A673 (cell line): Measurements from ENCODE around the gene PLXNA1. TPM values are rescaled to one million over a fixed set of nuclear protein-coding genes. Genes with fewer than 3 reads are reported as not detected.

Experiments
- Bru-seq: library from RNA; stranded (reverse); fragments of 400-500 nt; gene quantifications from one replicate; lab custom pipeline; 2021; lab: Mats Ljungman, UMichigan
- BruChase-seq, 2 experiments: library from RNA; stranded (reverse); fragments of 400-500 nt; gene quantifications; one replicate each; lab custom pipeline; 2021; lab: Mats Ljungman, UMichigan
- BruUV-seq: library from RNA; stranded (reverse); fragments of 400-500 nt; replicated peaks from 2 replicates; lab custom pipeline; 2021; lab: Mats Ljungman, UMichigan
- CTCF ChIA-PET: fragments of 300-600 bp; sonication (Branson Sonifier 250); formaldehyde crosslinking; loops from one replicate; lab custom pipeline; 2022; ENCODE audit warnings: antibody characterized with exemption; lab: Charles Lee
- POLR2A ChIA-PET: fragments of 300-600 bp; sonication (Branson Sonifier 250); formaldehyde crosslinking; loops from one replicate; lab custom pipeline; 2022; ENCODE audit warnings: antibody characterized with exemption; ENCODE audit not compliant: low non-redundant PET; lab: Charles Lee
- DNase-seq: peaks from one replicate; pipeline ENCODE4 v3.0.0-alpha.2; 2015; ENCODE audit warnings: low spot score
- H3K27ac ChIP-seq: fragments of 200-600 bp; sonication (generic); 2 replicates; pipeline ENCODE4 v1.5.1; 2016; ENCODE audit warnings: mixed run types, low read depth, mild to moderate bottlenecking, mixed read lengths, antibody characterized with exemption, low read length; ENCODE audit not compliant: poor library complexity, severe bottlenecking
- H3K27me3 ChIP-seq: fragments of 200-600 bp; sonication (generic); replicated peaks from 2 replicates; pipeline ENCODE4 v1.6.1; 2017; ENCODE audit warnings: mixed run types, low read depth, mild to moderate bottlenecking, mixed read lengths, antibody characterized with exemption, low read length; ENCODE audit not compliant: insufficient read depth, poor library complexity
- H3K36me3 ChIP-seq: fragments of 200-600 bp; sonication (generic); 2 replicates; pipeline ENCODE4 v1.6.1; 2016; ENCODE audit warnings: mixed run types, mild to moderate bottlenecking, mixed read lengths, antibody characterized with exemption, low read length; ENCODE audit not compliant: insufficient read depth, poor library complexity, severe bottlenecking
- H3K4me1 ChIP-seq: fragments of 200-600 bp; sonication (generic); 2 replicates; pipeline ENCODE4 v1.6.1; 2017; ENCODE audit warnings: mixed run types, mild to moderate bottlenecking, mixed read lengths, antibody characterized with exemption, low read length; ENCODE audit not compliant: insufficient read depth, poor library complexity, severe bottlenecking
- H3K4me3 ChIP-seq: fragments of 200-600 bp; sonication (generic); 2 replicates; pipeline ENCODE4 v1.5.1; 2016; ENCODE audit warnings: low read depth, mixed run types, mild to moderate bottlenecking, mixed read lengths, low read length; ENCODE audit not compliant: poor library complexity, severe bottlenecking
- H3K9me3 ChIP-seq: fragments of 200-600 bp; sonication (generic); 2 replicates; pipeline ENCODE4 v1.6.1; 2016; ENCODE audit warnings: mixed run types, low read depth, mild to moderate bottlenecking, mixed read lengths, antibody characterized with exemption, low read length; ENCODE audit not compliant: poor library complexity, severe bottlenecking
- CTCF ChIP-seq: fragments of 300-800, 200-600 bp; sonication (generic); conservative IDR thresholded peaks from 2 replicates; pipeline ENCODE4 v1.5.1; 2017; ENCODE audit warnings: low read depth, mild to moderate bottlenecking, antibody characterized with exemption, low read length, moderate library complexity, mixed read lengths
- EZH2 ChIP-seq: fragments of 200-600 bp; sonication (generic); IDR thresholded peaks from 2 replicates; pipeline ENCODE4 v1.6.1; 2017; ENCODE audit warnings: borderline replicate concordance, low read depth, mild to moderate bottlenecking, mixed read lengths, antibody characterized with exemption, low read length; ENCODE audit not compliant: poor library complexity, severe bottlenecking
- intact Hi-C: fragments of 100-400 bp; cut with micrococcal nuclease; formaldehyde crosslinking; loops from one replicate; pipeline ENCODE4 v1.10.0; 2022; ENCODE audit not compliant: unreplicated experiment
- long read RNA-seq: library from polyadenylated mRNA; stranded (forward); transcript quantifications from one replicate; pipeline ENCODE4 v2.0.0, GENCODE V29; 2022
- total RNA-seq: library from RNA; stranded (reverse); gene quantifications from 2 replicates; pipeline ENCODE4 v1.2.3, GENCODE V29; 2021

The PLXNA1 gene
- total RNA-seq (33.6 and 38.4 TPM in 2 replicates), Bru-seq, nascent RNA (percentile 51 among the genes with signal in this experiment), BruChase-seq, experiment 1, labeled RNA remaining after a 2-hour chase (percentile 65 among the genes with signal in this experiment), BruChase-seq, experiment 2, labeled RNA remaining after a 6-hour chase (percentile 77 among the genes with signal in this experiment)
- long read RNA-seq, full-length matches to known transcripts: 1 of 65 reads
- long read RNA-seq, partial matches to known transcripts: 60 of 65 reads
- long read RNA-seq, other reads (novel, unspliced or antisense): 4 of 65 reads

- POLR2A ChIA-PET: no interaction called here
Measured at GRCh38 chr3:126982471-126983175, at the start of gene PLXNA1. Gene PLXNA1, plus strand, starts transcription at chr3:126983115. Its CDS starts 5,479 bp downstream, at chr3:126988594.

GRCh38 chr3:126934031-126934531 is 48.8 kb upstream of the PLXNA1 start:
- H3K27me3 ChIP-seq: no peaks in the 10 kb centered on the region
- intact Hi-C loops: no loop called here
- no peaks in the 10 kb centered on the region for H3K36me3 ChIP-seq
- no peak for DNase-seq
- TF ChIP-seq CTCF (no peak), EZH2 (no peak)
- H3K4me1 ChIP-seq: peaks cover 16% of the 10 kb centered on the region
- H3K27ac ChIP-seq: no peak overlapping the region
- no peak overlapping the region for H3K4me3 ChIP-seq
- no peaks in the 10 kb centered on the region for H3K9me3 ChIP-seq
- CTCF ChIA-PET: no interaction called here
- BruUV-seq: no TSS peak
- POLR2A ChIA-PET: no interaction called here

More at GRCh38 chr3:126982471-126983175, at the start of gene PLXNA1:
- CTCF ChIA-PET: interaction anchor here (0.6 to 1.0 kb wide), 5 partner anchors 22 to 650 kb away, joined by 3 to 5 read pairs (median 4); no protein-coding TSS in a partner anchor
- Histone ChIP-seq H3K4me1 (peaks cover 21% of the 10 kb centered on the region), H3K27ac (peak within 1 kb of the TSS; percentile 79), H3K27me3 (no peaks in the 10 kb centered on the region), H3K4me3 (peak within 1 kb of the TSS; percentile 77), H3K9me3 (no peaks in the 10 kb centered on the region), H3K36me3 (no peaks in the 10 kb centered on the region)
- intact Hi-C loops: loop anchor here (5.0 to 10.0 kb wide), 3 partner anchors 230 to 475 kb away; no protein-coding TSS in a partner anchor
- peak; percentile 88 for DNase-seq
- no TSS peak for BruUV-seq
- no peak for TF ChIP-seq EZH2
- peak; percentile 93 for TF ChIP-seq CTCF

GRCh38 chr3:126934991-126935390 is 47.9 kb upstream of the PLXNA1 start:
- ChIA-PET POLR2A (no interaction called here), CTCF (no interaction called here)
- H3K4me3 ChIP-seq: no peak overlapping the region
- H3K27ac ChIP-seq: no peak overlapping the region
- intact Hi-C loops: no loop called here
- no peaks in the 10 kb centered on the region for H3K9me3 ChIP-seq
- no TSS peak for BruUV-seq
- H3K27me3 ChIP-seq: no peaks in the 10 kb centered on the region
- peaks cover 16% of the 10 kb centered on the region for H3K4me1 ChIP-seq
- no peak for DNase-seq
- H3K36me3 ChIP-seq: no peaks in the 10 kb centered on the region
- TF ChIP-seq EZH2 (no peak), CTCF (no peak)
